ENCODE data around the gene DENND1A.

Gene DENND1A

GRCh38 chr9:123350590-123351310 lies 579.2 kb downstream of the DENND1A start:
- Mint-ChIP-seq H3K4me3 (no peak overlapping the region), H3K9me3 (no peaks in the 10 kb centered on the region), H3K27me3 (peaks cover 26% of the 10 kb centered on the region), H3K36me3 (ENCODE audit: low read depth) (no peaks in the 10 kb centered on the region), H3K4me1 (ENCODE audit: low read depth) (peaks cover 6% of the 10 kb centered on the region), H3K27ac (no peak overlapping the region)
- intact Hi-C loops (cut with micrococcal nuclease), result loop anchor here (1.0 kb wide), 1 partner anchor 268 kb away; no protein-coding TSS in a partner anchor

GRCh38 chr9:123349691-123350480 lies 580.0 kb downstream of the DENND1A start:
- H3K36me3 Mint-ChIP-seq (ENCODE audit: low read depth), result no peaks in the 10 kb centered on the region
- peaks cover 6% of the 10 kb centered on the region for H3K4me1 Mint-ChIP-seq (ENCODE audit: low read depth)
- no peak overlapping the region for H3K4me3 Mint-ChIP-seq
- H3K9me3 Mint-ChIP-seq, result no peaks in the 10 kb centered on the region
- intact Hi-C loops (cut with micrococcal nuclease), result loop anchor here (1.0 kb wide), 1 partner anchor 268 kb away; no protein-coding TSS in a partner anchor
- no peak overlapping the region for H3K27ac Mint-ChIP-seq
- H3K27me3 Mint-ChIP-seq, result peaks cover 22% of the 10 kb centered on the region

GRCh38 chr9:123349033-123349432 lies 580.9 kb downstream of the DENND1A start:
- Mint-ChIP-seq H3K4me3 (no peak overlapping the region), H3K4me1 (ENCODE audit: low read depth) (peaks cover 3% of the 10 kb centered on the region), H3K9me3 (no peaks in the 10 kb centered on the region), H3K27me3 (peaks cover 15% of the 10 kb centered on the region), H3K36me3 (ENCODE audit: low read depth) (no peaks in the 10 kb centered on the region), H3K27ac (no peak overlapping the region)
- intact Hi-C loops (cut with micrococcal nuclease), result no loop called here

- peaks cover 13% of the 10 kb centered on the region for H3K27me3 Mint-ChIP-seq
- H3K4me3 Mint-ChIP-seq, result no peak overlapping the region
- no peaks in the 10 kb centered on the region for H3K36me3 Mint-ChIP-seq (ENCODE audit: low read depth)
- no peak overlapping the region for H3K27ac Mint-ChIP-seq
- no peaks in the 10 kb centered on the region for H3K9me3 Mint-ChIP-seq
- no peaks in the 10 kb centered on the region for H3K4me1 Mint-ChIP-seq (ENCODE audit: low read depth)
- intact Hi-C loops (cut with micrococcal nuclease), result no loop called here
Measured at GRCh38 chr9:123348317-123348992, 581.5 kb downstream of the DENND1A start.

- intact Hi-C loops (cut with micrococcal nuclease), result no loop called here
- Mint-ChIP-seq H3K9me3 (no peaks in the 10 kb centered on the region), H3K4me3 (no peak overlapping the region), H3K4me1 (ENCODE audit: low read depth) (no peaks in the 10 kb centered on the region), H3K36me3 (ENCODE audit: low read depth) (no peaks in the 10 kb centered on the region), H3K27me3 (peaks cover 6% of the 10 kb centered on the region), H3K27ac (no peak overlapping the region)
Measured at GRCh38 chr9:123347289-123348060, 582.5 kb downstream of the DENND1A start.

GRCh38 chr9:123346826-123347225 lies 583.1 kb downstream of the DENND1A start:
- Mint-ChIP-seq H3K36me3 (ENCODE audit: low read depth) (no peaks in the 10 kb centered on the region), H3K4me1 (ENCODE audit: low read depth) (peaks cover 6% of the 10 kb centered on the region), H3K9me3 (no peaks in the 10 kb centered on the region), H3K4me3 (no peak overlapping the region), H3K27me3 (peaks cover 8% of the 10 kb centered on the region), H3K27ac (no peak overlapping the region)
- intact Hi-C loops (cut with micrococcal nuclease), result no loop called here

GRCh38 chr9:123346026-123346425 lies 583.9 kb downstream of the DENND1A start:
- intact Hi-C loops (cut with micrococcal nuclease), result no loop called here
- H3K27ac Mint-ChIP-seq, result no peak overlapping the region
- no peak overlapping the region for H3K4me3 Mint-ChIP-seq
- H3K4me1 Mint-ChIP-seq (ENCODE audit: low read depth), result peaks cover 14% of the 10 kb centered on the region
- H3K36me3 Mint-ChIP-seq (ENCODE audit: low read depth), result no peaks in the 10 kb centered on the region
- no peaks in the 10 kb centered on the region for H3K9me3 Mint-ChIP-seq
- H3K27me3 Mint-ChIP-seq, result peaks cover 10% of the 10 kb centered on the region

GRCh38 chr9:123345567-123345955 lies 584.4 kb downstream of the DENND1A start:
- intact Hi-C loops (cut with micrococcal nuclease), result no loop called here
- Mint-ChIP-seq H3K27me3 (peaks cover 11% of the 10 kb centered on the region), H3K9me3 (no peaks in the 10 kb centered on the region), H3K36me3 (ENCODE audit: low read depth) (no peaks in the 10 kb centered on the region), H3K4me1 (ENCODE audit: low read depth) (peaks cover 18% of the 10 kb centered on the region), H3K27ac (no peak overlapping the region), H3K4me3 (no peak overlapping the region)

GRCh38 chr9:123344192-123344949 lies 585.6 kb downstream of the DENND1A start:
- intact Hi-C loops (cut with micrococcal nuclease), result no loop called here
- no peaks in the 10 kb centered on the region for H3K36me3 Mint-ChIP-seq (ENCODE audit: low read depth)
- H3K4me3 Mint-ChIP-seq, result no peak overlapping the region
- peaks cover 30% of the 10 kb centered on the region for H3K4me1 Mint-ChIP-seq (ENCODE audit: low read depth)
- H3K27me3 Mint-ChIP-seq, result peaks cover 17% of the 10 kb centered on the region
- no peak overlapping the region for H3K27ac Mint-ChIP-seq
- no peaks in the 10 kb centered on the region for H3K9me3 Mint-ChIP-seq

- Mint-ChIP-seq H3K36me3 (ENCODE audit: low read depth) (no peaks in the 10 kb centered on the region), H3K27me3 (peaks cover 20% of the 10 kb centered on the region), H3K4me3 (no peak overlapping the region)
Measured at GRCh38 chr9:123343443-123344191, 586.3 kb downstream of the DENND1A start.

GRCh38 chr9:123342247-123342646 lies 587.7 kb downstream of the DENND1A start:
- Mint-ChIP-seq H3K4me1 (ENCODE audit: low read depth) (peaks cover 42% of the 10 kb centered on the region), H3K4me3 (no peak overlapping the region), H3K9me3 (no peaks in the 10 kb centered on the region), H3K27me3 (peaks cover 24% of the 10 kb centered on the region), H3K36me3 (ENCODE audit: low read depth) (no peaks in the 10 kb centered on the region), H3K27ac (no peak overlapping the region)
- intact Hi-C loops (cut with micrococcal nuclease), result no loop called here

More at GRCh38 chr9:123343443-123344191, 586.3 kb downstream of the DENND1A start:
- H3K27ac Mint-ChIP-seq, result no peak overlapping the region
- H3K4me1 Mint-ChIP-seq (ENCODE audit: low read depth), result peaks cover 38% of the 10 kb centered on the region
- H3K9me3 Mint-ChIP-seq, result no peaks in the 10 kb centered on the region
- intact Hi-C loops (cut with micrococcal nuclease), result no loop called here

GRCh38 chr9:123341816-123342215 lies 588.1 kb downstream of the DENND1A start:
- Mint-ChIP-seq H3K4me3 (no peak overlapping the region), H3K4me1 (ENCODE audit: low read depth) (peaks cover 42% of the 10 kb centered on the region), H3K27ac (no peak overlapping the region), H3K27me3 (peaks cover 24% of the 10 kb centered on the region), H3K9me3 (no peaks in the 10 kb centered on the region), H3K36me3 (ENCODE audit: low read depth) (no peaks in the 10 kb centered on the region)
- intact Hi-C loops (cut with micrococcal nuclease), result no loop called here

Data from dendritic cell treated with granulocyte-macrophage colony-stimulating factor and Interleukin-4, amounts not matched to agents 40 ng/mL and 50 ng/mL, for 4 days (primary cell).